Measurements from ENCODE around the gene TSEN34.

The TSEN34 gene

GRCh38 chr19:54191011-54191810 lies at the start of gene TSEN34:
Gene TSEN34, plus strand, starts transcription at chr19:54191308. Its CDS starts 57 bp downstream, at chr19:54191365.
- peak; percentile 85 for DNase-seq (ENCODE audit: low spot score)

DNA sequence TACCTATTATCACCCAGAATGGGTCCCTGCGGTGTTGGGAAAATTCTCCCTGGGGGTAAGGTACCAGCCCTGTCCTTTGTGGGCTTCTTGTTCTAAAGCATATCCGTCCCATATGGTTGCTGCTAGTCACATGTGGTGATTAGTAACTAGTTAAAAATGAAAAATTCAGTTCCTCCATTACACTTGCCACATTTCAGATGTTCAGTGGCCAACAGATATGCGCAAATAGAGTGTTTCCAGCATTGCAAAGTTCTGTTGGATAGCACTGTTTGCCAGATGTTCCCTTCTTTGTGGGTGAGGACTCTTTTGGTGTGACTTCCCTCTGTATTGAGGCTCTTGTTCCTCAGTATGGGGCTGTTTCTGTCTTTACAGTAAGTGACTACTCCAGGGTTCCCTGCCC lies 49.8 kb upstream of the TSEN34 start:
- no peak for DNase-seq (ENCODE audit: low spot score)

DNA sequence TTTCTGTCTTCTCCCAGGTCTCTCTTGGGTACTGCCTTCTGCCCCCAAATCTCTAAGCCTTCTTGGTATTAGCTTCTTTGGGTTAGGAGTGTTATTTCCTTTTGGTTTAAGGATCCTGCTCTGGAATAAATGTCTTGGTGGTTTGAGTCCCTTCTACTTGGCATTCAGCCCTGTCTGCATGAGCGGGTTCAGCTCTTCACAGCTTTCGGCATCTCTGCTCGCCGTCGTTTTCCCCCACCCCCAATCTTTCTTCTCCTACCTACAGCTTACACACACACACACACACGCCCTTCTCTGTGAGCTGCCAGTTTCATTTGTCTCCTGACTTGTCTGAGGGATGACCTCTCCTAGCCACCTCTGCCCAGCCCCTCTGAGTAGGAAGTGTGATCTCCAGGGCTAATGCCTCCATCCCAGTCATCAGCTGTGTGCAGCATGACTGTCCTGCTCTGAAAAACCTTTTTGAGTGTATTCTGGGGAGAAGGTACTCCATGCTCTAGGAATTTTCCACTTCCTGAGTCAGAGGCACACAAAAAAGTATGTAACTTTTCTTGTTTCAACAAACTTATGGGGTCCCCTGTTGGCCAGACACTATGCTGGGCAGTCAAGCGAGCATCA lies 48.8 kb upstream of the TSEN34 start:
- no peak for DNase-seq (ENCODE audit: low spot score)

DNA sequence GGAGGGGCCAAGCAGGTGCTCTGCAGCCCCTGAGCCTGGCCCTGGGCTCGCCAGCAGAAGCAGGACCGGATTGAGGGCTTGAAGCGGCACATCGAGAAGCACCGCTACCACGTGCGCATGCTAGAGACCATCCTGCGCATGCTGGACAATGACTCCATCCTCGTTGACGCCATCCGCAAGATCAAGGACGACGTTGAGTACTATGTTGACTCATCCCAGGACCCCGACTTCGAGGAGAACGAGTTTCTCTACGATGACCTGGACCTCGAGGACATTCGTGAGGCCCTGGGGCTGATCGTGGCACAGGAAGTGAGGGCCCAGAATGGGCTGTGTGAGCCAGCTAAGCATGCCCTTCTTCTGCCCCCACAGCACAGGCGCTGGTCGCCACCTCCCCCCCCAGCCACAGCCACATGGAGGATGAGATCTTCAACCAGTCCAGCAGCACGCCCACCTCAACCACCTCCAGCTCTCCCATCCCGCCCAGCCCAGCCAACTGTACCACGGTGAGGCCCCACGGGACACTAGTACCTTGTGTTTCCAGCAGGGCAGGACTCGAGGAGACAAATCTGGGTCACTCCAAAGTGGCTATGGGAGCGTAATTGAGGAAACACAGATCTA lies 45.5 kb upstream of the TSEN34 start:
- DNase-seq (ENCODE audit: low spot score) = no peak

DNA sequence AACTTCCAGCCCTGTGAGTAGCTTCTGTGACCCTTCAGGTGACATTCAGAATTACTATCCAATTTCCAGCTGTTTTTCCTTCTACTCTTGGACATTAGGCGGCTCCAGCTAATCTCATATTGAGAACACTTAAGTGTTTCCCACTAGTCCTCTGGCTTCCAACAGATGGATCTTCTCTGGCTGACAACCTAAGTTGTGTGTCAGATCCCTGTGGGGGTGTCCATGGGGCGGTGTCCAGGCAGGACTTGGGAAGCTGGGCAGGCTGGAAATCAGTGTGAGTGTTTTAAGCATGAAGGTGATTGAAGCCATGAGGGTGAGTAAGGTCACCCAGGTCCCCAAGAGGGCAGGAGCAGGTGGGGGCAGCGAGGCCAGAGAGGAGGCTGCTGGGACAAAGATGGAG lies 43.4 kb upstream of the TSEN34 start:
- DNase-seq (ENCODE audit: low spot score) = no peak

DNA sequence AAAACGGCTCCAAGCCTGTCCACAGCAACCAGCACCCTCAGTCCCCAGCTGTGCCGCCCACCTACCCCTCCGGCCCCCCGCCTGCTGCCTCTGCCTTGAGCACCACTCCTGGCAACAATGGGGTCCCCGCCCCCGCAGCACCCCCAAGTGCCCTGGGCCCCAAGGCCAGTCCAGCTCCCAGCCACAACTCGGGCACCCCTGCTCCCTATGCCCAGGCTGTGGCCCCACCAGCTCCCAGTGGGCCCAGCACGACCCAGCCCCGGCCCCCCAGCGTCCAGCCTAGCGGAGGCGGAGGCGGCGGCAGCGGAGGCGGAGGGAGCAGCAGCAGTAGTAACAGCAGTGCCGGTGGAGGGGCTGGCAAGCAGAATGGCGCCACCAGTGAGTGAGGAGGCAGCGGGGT lies 43.0 kb upstream of the TSEN34 start:
- no peak for DNase-seq (ENCODE audit: low spot score)

DNA sequence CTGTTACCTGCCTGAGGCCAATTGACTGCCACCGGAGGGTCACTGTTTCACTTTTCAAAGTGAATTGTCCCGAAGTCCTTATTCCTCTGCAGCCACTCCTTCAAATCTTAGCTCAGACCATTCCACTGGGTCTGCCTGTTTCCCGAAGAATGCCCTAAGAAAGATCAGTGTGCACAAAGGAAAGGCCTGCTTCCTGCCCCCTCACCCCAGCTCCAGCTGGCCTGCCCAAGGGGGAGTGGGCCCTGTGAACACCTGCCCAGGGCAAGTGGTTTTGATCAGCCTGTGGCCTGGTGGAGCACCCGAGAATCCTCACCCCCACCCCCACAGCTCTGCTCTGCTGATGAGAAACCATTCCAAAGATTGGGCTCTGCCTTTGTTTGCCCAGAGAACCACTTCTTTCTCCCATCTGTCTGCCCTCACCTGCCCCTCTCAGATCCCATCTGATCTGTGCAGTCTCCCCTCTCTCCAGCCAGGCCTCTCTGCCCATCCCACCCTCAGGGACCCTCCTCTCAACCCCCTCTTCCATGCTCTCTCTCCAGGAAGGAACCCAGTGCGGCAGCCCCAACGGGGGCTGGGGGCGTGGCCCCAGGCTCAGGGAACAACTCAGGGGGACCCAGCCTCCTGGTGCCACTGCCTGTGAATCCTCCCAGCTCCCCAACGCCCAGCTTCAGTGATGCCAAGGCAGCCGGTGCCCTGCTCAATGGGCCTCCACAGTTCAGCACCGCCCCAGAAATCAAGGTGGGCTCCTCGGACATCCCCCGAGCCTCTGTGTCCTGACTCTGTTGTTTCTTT lies 41.9 kb upstream of the TSEN34 start:
- DNase-seq (ENCODE audit: low spot score) = no peak

- no peak for DNase-seq (ENCODE audit: low spot score)
These were observed 39.6 kb upstream of the TSEN34 start for GRCh38 chr19:54151362-54152035.

DNA sequence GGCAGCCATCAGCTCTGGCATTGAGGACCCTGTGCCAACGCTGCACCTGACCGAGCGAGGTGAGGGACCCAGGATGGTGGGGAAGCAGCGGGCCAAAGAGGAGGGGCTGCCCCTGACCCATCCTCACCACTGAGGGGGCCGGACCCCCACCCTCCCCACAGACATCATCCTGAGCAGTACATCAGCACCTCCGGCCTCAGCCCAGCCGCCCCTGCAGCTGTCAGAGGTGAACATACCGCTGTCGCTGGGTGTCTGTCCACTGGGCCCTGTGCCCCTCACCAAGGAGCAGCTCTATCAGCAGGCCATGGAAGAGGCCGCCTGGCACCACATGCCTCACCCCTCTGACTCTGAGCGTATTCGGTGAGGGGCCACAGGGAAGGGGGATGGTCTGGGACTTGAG lies 38.8 kb upstream of the TSEN34 start:
- DNase-seq (ENCODE audit: low spot score) = no peak

GRCh38 chr19:54152878-54153524 lies 38.1 kb upstream of the TSEN34 start:
- no peak for DNase-seq (ENCODE audit: low spot score)

DNA sequence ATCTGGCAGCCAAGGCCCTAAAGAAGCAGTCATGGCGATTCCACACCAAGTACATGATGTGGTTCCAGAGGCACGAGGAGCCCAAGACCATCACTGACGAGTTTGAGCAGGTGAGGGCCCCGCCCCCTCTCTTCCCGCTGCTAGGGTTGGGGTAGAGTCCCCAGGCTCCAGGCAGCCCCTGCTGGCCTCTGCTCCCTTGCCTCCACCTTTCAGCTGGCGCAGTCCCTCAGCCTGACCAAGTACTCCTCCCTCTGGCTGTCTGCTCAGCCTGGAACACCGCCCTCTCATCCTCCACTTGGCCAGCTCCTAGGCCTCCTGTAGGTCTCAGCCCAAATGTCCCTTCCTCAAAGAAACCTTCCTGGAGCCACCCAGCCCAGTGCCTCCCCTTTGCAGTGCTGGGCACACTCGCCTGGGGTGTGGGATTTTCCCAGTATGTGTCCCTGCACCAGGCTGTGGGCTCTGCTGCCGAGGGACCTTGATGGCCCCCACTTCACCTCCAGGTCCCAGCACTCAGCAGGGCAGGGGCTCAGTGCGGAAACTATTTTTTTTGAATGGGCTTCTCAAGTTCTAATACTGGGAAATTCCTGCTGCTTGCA lies 37.3 kb upstream of the TSEN34 start:
- DNase-seq (ENCODE audit: low spot score) = no peak

DNA sequence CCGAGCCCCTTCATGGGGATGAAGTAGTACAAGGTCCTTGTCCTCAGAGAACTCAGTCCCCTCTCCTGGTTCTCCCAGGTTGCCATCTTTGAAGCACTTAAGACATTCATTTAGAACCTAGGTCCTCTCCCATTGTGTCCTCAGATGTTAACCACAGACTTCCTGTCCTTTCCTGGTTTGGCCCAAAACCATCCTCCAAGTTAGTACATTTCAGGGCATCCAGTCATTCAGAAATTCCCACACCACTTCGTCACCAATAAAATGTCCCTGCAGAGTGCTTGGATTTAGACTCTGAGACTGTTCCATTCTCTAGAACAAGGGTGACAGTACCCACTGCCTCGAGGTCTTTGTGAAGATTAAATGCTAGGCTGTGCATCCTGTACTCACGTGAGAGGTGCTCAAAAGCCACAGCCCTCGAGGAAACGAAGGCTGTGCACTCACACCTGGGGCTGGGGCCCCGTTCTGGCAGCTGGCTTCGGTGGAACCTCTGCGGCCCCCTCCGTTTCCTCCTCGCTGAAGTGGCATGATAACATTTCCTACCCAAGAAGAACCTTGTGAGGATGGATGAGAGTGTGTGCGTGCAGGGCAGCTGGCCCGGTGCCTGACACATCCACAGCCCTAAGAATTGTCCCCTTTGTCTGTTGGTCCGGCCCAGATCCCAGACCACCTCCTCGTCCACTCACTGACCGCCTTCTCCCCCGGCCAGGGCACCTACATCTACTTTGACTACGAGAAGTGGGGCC lies 36.3 kb upstream of the TSEN34 start:
- no peak for DNase-seq (ENCODE audit: low spot score)

GRCh38 chr19:54155694-54156093 lies 35.4 kb upstream of the TSEN34 start:
- no peak for DNase-seq (ENCODE audit: low spot score)

DNA sequence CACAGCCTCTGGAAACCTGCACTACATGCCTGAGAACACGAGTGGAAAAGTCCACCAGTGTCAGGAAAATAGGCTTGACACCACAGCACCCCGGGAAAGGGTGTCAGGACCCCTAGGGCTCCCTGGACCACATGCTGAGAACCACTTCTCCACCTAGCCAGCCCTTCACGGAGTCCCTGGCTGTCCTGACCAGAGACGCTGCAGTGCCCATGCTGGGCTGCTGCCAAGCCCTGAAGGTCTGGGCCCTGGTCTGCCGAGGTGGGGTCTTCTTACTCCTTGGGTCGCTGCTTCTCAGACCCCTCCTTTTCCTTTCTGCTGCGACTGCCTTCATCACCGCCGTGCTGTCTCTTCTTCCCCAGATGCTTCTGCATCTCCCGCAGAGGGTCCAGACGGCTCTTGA lies 34.6 kb upstream of the TSEN34 start:
- DNase-seq (ENCODE audit: low spot score) = no peak

DNA sequence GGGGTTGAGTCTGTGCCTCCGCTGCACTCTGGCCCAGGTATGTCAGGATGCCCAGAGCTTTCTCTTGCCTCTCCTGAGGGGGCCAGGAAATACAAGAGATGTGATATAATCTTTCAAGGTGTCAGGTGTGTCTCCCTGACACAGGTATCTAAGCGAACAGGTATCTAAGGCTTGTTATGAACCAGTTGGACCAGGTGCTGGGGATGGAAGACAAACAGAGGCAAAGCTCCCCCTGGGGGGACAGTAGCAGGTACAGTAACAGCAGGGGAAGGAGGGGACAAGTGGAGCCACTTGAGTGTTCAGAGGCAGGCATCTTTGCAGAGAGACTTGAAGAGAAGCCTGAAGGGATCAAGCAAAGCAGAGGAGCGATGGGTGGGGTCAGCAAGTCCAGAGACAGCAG lies 34.2 kb upstream of the TSEN34 start:
- no peak for DNase-seq (ENCODE audit: low spot score)

- DNase-seq (ENCODE audit: low spot score) = no peak
These were observed 32.2 kb upstream of the TSEN34 start for GRCh38 chr19:54158812-54159351.

DNA sequence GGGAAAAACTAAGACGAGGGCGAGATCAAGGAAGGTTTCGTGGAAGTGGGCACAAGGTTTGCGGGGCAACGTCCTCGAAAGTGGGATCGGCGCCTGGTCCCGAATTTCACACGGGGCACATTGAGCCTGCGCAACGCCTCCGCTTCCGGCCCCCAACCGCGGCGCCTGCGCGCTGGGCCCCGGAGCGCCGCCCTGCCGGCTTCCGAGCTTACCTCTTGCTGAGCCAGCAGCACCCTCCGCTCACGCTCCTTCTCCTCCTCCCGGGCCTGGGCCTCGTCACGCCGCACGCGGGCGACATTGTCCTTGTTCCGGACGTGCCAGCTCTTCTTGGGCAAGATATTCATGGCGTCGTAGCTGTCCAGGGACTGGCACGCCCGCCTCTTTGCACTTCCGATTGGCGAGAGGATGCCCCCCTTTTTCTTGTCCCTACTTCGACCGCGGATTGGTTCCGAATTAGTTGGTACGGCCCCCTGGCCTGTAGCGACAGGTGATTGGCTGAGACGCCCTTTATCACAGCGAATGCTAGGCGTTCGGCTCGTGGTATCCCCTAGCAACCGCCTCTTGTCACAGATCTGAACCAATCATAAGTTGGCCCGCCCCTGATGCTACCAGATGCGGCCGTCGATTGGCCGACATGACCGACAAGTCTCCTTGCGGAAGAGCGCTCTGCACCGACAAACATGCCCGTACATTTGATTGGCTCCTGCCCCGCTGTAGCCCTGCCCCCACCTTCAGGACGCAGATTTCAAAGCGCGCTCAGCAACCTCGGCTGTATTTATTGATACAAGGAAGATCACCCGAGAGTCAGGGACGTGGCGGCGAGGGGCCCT lies 31.5 kb upstream of the TSEN34 start, which contains the start of gene LENG1:
TSS of gene LENG1 (minus strand) at position 370 of the 830 bp plus-strand sequence. CDS start at position 344, 26 bp downstream.
- peak; percentile 100 for DNase-seq (ENCODE audit: low spot score)

DNA sequence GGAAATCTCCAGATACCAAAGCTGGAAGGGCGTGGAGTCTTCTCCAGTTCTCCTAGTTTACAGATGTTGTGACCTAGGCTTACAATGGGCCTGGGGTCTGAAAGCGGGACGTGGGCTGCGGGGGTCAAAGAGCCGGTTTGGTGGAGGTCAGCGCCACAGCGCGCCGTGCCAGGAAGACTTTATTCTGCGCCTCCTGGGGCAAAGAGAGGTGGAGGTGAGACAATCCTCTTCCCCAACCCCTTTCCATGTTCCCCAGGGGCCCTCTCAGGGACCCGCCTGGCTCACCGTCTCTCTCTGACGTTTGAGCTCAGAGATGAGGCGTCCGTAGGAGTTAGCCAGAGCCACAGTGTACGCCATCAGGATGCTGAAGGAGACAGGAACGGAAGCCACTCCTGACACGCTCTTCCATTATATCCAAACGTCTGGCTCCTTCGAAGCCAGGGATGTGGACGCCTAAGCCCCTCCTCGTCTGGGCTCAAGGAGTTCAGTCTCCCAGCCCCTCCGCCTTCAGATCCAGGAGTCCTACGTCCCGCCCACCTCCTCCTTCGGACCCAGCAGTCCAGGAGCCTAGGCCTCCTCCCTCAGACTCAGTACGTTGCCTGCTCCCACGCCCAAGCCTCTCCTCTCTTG lies 30.8 kb upstream of the TSEN34 start:
- DNase-seq (ENCODE audit: low spot score) = no peak

Data from Ammon's horn (tissue), 1 donor.